Cardiac fibroblast (primary cell): ENCODE data around the gene OXT.
"Not testable (repeated sequence)": the region's sequence is repeated elsewhere in the genome, so short reads cannot be mapped to it uniquely, and the experiment has no call there.

Experiments used
- DNase-seq, 2 donors: peaks; one replicate each; pipeline versions ENCODE4 v3.0.0 to v3.0.0-alpha.2; 2010; ENCODE audit warnings: low read depth in 2 of 2
- H3K4me3 ChIP-seq, 2 donors: replicated peaks in 1 of 2; 1 replicate in 1 of 2; 2 replicates in 1 of 2; pipeline ENCODE4 v1.5.1; 2011; ENCODE audit warnings: low read depth in 2 of 2, low read length in 2 of 2, mild to moderate bottlenecking in 2 of 2, moderate library complexity in 1 of 2
- CTCF ChIP-seq: IDR thresholded peaks from one replicate; pipeline ENCODE4 v1.5.1; 2011; ENCODE audit warnings: low read depth, mild to moderate bottlenecking, low read length, inconsistent platforms

The OXT gene

GRCh38 chr20:3071610-3072529 is at the start of gene OXT:
TSS of gene OXT (plus strand) at chr20:3071620. CDS start at chr20:3071656, 36 bp downstream.
- peak within 1 kb of the TSS; percentile 21 to 32 for H3K4me3 ChIP-seq
- DNase-seq = no peak
- no peak for TF ChIP-seq CTCF

DNA sequence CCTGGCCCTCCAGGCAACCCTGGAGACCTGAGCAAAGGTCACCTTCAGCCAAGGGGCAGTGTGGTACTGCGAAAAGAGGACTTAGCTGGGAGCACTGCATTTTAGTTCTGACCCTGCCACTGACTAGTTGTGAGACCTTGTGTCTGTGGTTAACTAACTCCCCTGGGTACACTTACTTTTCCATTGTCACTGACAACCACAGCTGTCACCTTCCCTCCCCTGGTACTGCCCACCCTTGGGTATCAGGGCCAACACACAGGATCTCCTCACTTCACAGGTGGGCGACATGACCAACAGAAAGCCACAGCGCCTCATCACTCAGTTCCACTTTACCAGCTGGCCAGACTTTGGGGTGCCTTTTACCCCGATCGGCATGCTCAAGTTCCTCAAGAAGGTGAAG is 49.6 kb upstream of the OXT start:
- no peak for DNase-seq
- no peak for TF ChIP-seq CTCF
- no peak overlapping the region for H3K4me3 ChIP-seq

DNA sequence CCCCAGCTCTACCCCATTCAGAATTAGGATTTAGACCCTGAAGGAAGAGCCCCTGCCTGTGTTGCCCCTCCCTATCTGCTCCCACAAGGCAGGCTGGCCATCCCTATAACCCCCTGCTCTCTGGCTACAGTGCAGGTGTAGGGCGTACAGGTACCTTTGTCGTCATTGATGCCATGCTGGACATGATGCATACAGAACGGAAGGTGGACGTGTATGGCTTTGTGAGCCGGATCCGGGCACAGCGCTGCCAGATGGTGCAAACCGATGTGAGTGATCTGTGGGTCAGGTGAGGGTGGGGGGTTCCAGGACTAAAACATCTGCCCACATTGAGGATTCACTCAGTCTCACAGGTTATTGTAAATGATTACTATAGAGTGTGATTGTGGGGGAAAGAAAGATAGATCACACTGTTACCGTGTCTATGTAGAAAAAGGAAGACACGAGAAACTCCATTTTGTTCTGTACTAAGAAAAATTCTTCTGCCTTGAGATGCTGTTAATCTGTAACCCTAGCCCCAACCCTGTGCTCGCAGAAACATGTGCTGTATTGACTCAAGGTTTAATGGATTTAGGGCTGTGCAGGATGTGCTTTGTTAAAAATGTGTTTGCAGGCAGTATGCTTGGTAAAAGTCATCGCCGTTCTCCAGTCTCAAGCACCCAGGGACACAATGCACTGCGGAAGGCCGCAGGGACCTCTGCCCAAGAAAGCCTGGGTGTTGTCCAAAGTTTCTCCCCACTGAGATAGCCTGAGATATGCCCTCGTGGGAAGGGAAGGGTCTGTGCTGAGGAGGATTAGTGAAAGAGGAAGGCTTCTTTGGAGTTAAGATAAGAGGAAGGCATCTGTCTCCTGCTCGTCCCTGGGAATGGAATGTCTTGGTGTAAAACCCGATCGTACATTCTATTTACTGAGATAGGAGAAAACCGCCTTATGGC is 48.6 kb upstream of the OXT start:
- peak in 1 of 2 donors; percentile 6 for DNase-seq
- not testable (repeated sequence) for H3K4me3 ChIP-seq

DNA sequence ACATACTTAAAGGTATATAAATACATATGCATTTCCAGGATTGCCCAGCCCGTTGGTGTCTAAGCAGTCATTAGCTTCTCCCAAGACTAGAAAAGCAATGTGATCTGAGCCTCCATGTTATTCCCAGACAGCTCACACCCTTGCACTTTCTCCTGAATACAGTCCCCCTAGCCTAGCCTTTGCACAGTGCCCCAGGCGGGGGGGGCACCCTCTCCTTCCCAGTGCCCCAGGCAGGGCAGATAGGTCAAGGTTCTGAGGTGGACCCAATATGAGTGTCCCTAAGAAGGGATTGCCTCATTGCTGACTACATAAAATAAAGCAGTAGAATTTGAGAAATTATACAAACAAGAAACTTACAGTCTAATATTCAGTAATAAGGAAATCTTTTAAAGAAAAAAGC is 43.4 kb upstream of the OXT start:
- H3K4me3 ChIP-seq = no peak overlapping the region
- no peak for DNase-seq
- TF ChIP-seq CTCF = no peak

DNA sequence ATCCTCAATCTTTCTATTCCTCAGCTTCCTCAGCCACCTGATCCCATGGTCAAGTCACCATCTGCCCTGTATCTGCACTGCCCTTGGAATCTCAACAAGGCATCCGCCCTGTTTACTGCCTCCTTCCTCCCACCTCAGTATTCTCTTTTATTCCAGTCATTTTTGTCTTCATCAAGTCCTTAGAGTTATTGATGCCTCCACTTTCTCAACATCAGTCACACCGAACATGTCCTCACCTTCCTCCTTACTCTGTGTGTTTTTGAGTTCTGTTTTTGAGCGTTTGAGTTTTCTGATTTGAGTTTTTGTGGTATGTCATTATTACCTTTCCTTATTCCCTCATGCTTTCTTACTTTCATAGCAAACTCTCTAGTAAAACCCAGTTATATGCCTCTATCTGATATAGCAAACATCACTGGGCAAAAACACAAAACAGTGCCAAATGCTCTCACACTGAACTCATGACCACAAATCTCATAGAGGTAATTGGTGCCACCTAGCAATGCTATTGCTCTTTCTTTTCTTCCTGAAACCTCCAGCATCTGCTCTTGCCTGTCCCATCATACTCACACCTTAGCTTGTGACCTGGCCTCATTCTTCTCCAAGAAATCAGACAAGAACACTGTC is 39.8 kb upstream of the OXT start:
- H3K4me3 ChIP-seq = no peak overlapping the region
- no peak for DNase-seq
- TF ChIP-seq CTCF = no peak

GRCh38 chr20:3032624-3033023 is 38.8 kb upstream of the OXT start:
- DNase-seq = no peak
- H3K4me3 ChIP-seq = no peak overlapping the region
- TF ChIP-seq CTCF = no peak
